ENCODE data around the gene LDHD.
"Not testable (repeated sequence)": the region's sequence is repeated elsewhere in the genome, so short reads cannot be mapped to it uniquely, and the experiment has no call there.

LDHD gene

GRCh38 chr16:75131081-75131480 lies 14.5 kb upstream of the LDHD start:
- no peak overlapping the region for H3K27ac ChIP-seq (ENCODE audit: low read depth, low read length, severe bottlenecking)
- 46 to 65% methylated on average over 4 to 6 of the region's 7 CpGs for WGBS, 2 experiments (ENCODE audit: insufficient coverage in 2 of 2)
- peaks cover 24% of the 10 kb centered on the region for H3K9me3 ChIP-seq (ENCODE audit: control insufficient read depth, low read length)
- H3K4me3 ChIP-seq (ENCODE audit: extremely low read depth, insufficient read depth, low read length, poor library complexity, severe bottlenecking) = no peak overlapping the region
- no peaks in the 10 kb centered on the region for H3K36me3 ChIP-seq (ENCODE audit: control insufficient read depth, insufficient read depth, low read length)
- no peaks in the 10 kb centered on the region for H3K4me1 ChIP-seq (ENCODE audit: control insufficient read depth, insufficient read depth, low read length, poor library complexity, severe bottlenecking)

GRCh38 chr16:75130150-75130771 lies 13.7 kb upstream of the LDHD start:
- 86 to 89% methylated on average over 8 of the region's 9 CpGs for WGBS, 2 experiments (ENCODE audit: insufficient coverage in 2 of 2)
- H3K27ac ChIP-seq (ENCODE audit: low read depth, low read length, severe bottlenecking) = no peak overlapping the region
- H3K4me1 ChIP-seq (ENCODE audit: control insufficient read depth, insufficient read depth, low read length, poor library complexity, severe bottlenecking) = no peaks in the 10 kb centered on the region
- H3K36me3 ChIP-seq (ENCODE audit: control insufficient read depth, insufficient read depth, low read length) = no peaks in the 10 kb centered on the region
- no peak overlapping the region for H3K4me3 ChIP-seq (ENCODE audit: extremely low read depth, insufficient read depth, low read length, poor library complexity, severe bottlenecking)
- H3K9me3 ChIP-seq (ENCODE audit: control insufficient read depth, low read length) = peaks cover 24% of the 10 kb centered on the region

- H3K36me3 ChIP-seq (ENCODE audit: control insufficient read depth, insufficient read depth, low read length); H3K4me3 ChIP-seq (ENCODE audit: extremely low read depth, insufficient read depth, low read length, poor library complexity, severe bottlenecking); H3K4me1 ChIP-seq (ENCODE audit: control insufficient read depth, insufficient read depth, low read length, poor library complexity, severe bottlenecking); H3K27ac ChIP-seq (ENCODE audit: low read depth, low read length, severe bottlenecking): not testable (repeated sequence)
- H3K9me3 ChIP-seq (ENCODE audit: control insufficient read depth, low read length) = peaks cover 24% of the 10 kb centered on the region
- 90 to 92% methylated on average over 2 to 4 of the region's 5 CpGs for WGBS, 2 experiments (ENCODE audit: insufficient coverage in 2 of 2)
These were observed 13.0 kb upstream of the LDHD start for GRCh38 chr16:75129421-75130149.

- no peak overlapping the region for H3K4me3 ChIP-seq (ENCODE audit: extremely low read depth, insufficient read depth, low read length, poor library complexity, severe bottlenecking)
- H3K9me3 ChIP-seq (ENCODE audit: control insufficient read depth, low read length) = peaks cover 24% of the 10 kb centered on the region
- H3K4me1 ChIP-seq (ENCODE audit: control insufficient read depth, insufficient read depth, low read length, poor library complexity, severe bottlenecking) = no peaks in the 10 kb centered on the region
- H3K27ac ChIP-seq (ENCODE audit: low read depth, low read length, severe bottlenecking) = no peak overlapping the region
- 80% methylated on average over 1 of the region's 4 CpGs; no CpG with 5 or more reads in 1 of the 2 experiments for WGBS, 2 experiments (ENCODE audit: insufficient coverage in 2 of 2)
- H3K36me3 ChIP-seq (ENCODE audit: control insufficient read depth, insufficient read depth, low read length) = no peaks in the 10 kb centered on the region
These were observed 11.3 kb upstream of the LDHD start for GRCh38 chr16:75127713-75128415.

- no CpG with 5 or more reads among the region's 1 CpG for WGBS, 2 experiments (ENCODE audit: insufficient coverage in 2 of 2)
- Histone ChIP-seq H3K4me3 (ENCODE audit: extremely low read depth, insufficient read depth, low read length, poor library complexity, severe bottlenecking) (no peak overlapping the region), H3K9me3 (ENCODE audit: control insufficient read depth, low read length) (peaks cover 22% of the 10 kb centered on the region), H3K27ac (ENCODE audit: low read depth, low read length, severe bottlenecking) (no peak overlapping the region), H3K36me3 (ENCODE audit: control insufficient read depth, insufficient read depth, low read length) (no peaks in the 10 kb centered on the region), H3K4me1 (ENCODE audit: control insufficient read depth, insufficient read depth, low read length, poor library complexity, severe bottlenecking) (no peaks in the 10 kb centered on the region)
These were observed 6.0 kb upstream of the LDHD start for GRCh38 chr16:75122609-75123008.

- Histone ChIP-seq H3K27ac (ENCODE audit: low read depth, low read length, severe bottlenecking) (no peak overlapping the region), H3K9me3 (ENCODE audit: control insufficient read depth, low read length) (peaks cover 18% of the 10 kb centered on the region), H3K4me1 (ENCODE audit: control insufficient read depth, insufficient read depth, low read length, poor library complexity, severe bottlenecking) (no peaks in the 10 kb centered on the region), H3K4me3 (ENCODE audit: extremely low read depth, insufficient read depth, low read length, poor library complexity, severe bottlenecking) (no peak overlapping the region), H3K36me3 (ENCODE audit: control insufficient read depth, insufficient read depth, low read length) (no peaks in the 10 kb centered on the region)
- 88 to 91% methylated on average over 5 to 6 of the region's 6 CpGs for WGBS, 2 experiments (ENCODE audit: insufficient coverage in 2 of 2)
These were observed 5.5 kb upstream of the LDHD start for GRCh38 chr16:75121949-75122568.

GRCh38 chr16:75120253-75120652 lies 3.7 kb upstream of the LDHD start:
- Histone ChIP-seq H3K4me3 (ENCODE audit: extremely low read depth, insufficient read depth, low read length, poor library complexity, severe bottlenecking) (no peak overlapping the region), H3K36me3 (ENCODE audit: control insufficient read depth, insufficient read depth, low read length) (no peaks in the 10 kb centered on the region), H3K27ac (ENCODE audit: low read depth, low read length, severe bottlenecking) (no peak overlapping the region), H3K4me1 (ENCODE audit: control insufficient read depth, insufficient read depth, low read length, poor library complexity, severe bottlenecking) (no peaks in the 10 kb centered on the region), H3K9me3 (ENCODE audit: control insufficient read depth, low read length) (peaks cover 12% of the 10 kb centered on the region)
- WGBS, 2 experiments (ENCODE audit: insufficient coverage in 2 of 2) = 82 to 100% methylated on average over 1 to 3 of the region's 4 CpGs

GRCh38 chr16:75118943-75119539 lies 2.5 kb upstream of the LDHD start:
- Histone ChIP-seq H3K9me3 (ENCODE audit: control insufficient read depth, low read length) (peaks cover 12% of the 10 kb centered on the region), H3K36me3 (ENCODE audit: control insufficient read depth, insufficient read depth, low read length) (no peaks in the 10 kb centered on the region), H3K27ac (ENCODE audit: low read depth, low read length, severe bottlenecking) (no peak overlapping the region), H3K4me3 (ENCODE audit: extremely low read depth, insufficient read depth, low read length, poor library complexity, severe bottlenecking) (no peak overlapping the region), H3K4me1 (ENCODE audit: control insufficient read depth, insufficient read depth, low read length, poor library complexity, severe bottlenecking) (no peaks in the 10 kb centered on the region)
- WGBS, 2 experiments (ENCODE audit: insufficient coverage in 2 of 2) = 63 to 82% methylated on average over 5 to 6 of the region's 6 CpGs

GRCh38 chr16:75116911-75117245 lies 298 bp upstream of the LDHD start:
- WGBS, 2 experiments (ENCODE audit: insufficient coverage in 2 of 2) = 60% methylated on average over 1 of the region's 3 CpGs; no CpG with 5 or more reads in 1 of the 2 experiments

GRCh38 chr16:75114946-75115825 lies 1.4 kb downstream of the LDHD start:
- no peak overlapping the region for H3K4me3 ChIP-seq (ENCODE audit: extremely low read depth, insufficient read depth, low read length, poor library complexity, severe bottlenecking)
- 94 to 95% methylated on average over 36 to 45 of the region's 45 CpGs for WGBS, 2 experiments (ENCODE audit: insufficient coverage in 2 of 2)

More at GRCh38 chr16:75116911-75117245, 298 bp upstream of the LDHD start:
- Histone ChIP-seq H3K27ac (ENCODE audit: low read depth, low read length, severe bottlenecking) (no peak overlapping the region), H3K9me3 (ENCODE audit: control insufficient read depth, low read length) (peaks cover 8% of the 10 kb centered on the region), H3K36me3 (ENCODE audit: control insufficient read depth, insufficient read depth, low read length) (no peaks in the 10 kb centered on the region), H3K4me3 (ENCODE audit: extremely low read depth, insufficient read depth, low read length, poor library complexity, severe bottlenecking) (no peak overlapping the region), H3K4me1 (ENCODE audit: control insufficient read depth, insufficient read depth, low read length, poor library complexity, severe bottlenecking) (no peaks in the 10 kb centered on the region)

More at GRCh38 chr16:75114946-75115825, 1.4 kb downstream of the LDHD start:
- Histone ChIP-seq H3K4me1 (ENCODE audit: control insufficient read depth, insufficient read depth, low read length, poor library complexity, severe bottlenecking) (peaks cover 8% of the 10 kb centered on the region), H3K36me3 (ENCODE audit: control insufficient read depth, insufficient read depth, low read length) (no peaks in the 10 kb centered on the region), H3K9me3 (ENCODE audit: control insufficient read depth, low read length) (no peaks in the 10 kb centered on the region), H3K27ac (ENCODE audit: low read depth, low read length, severe bottlenecking) (no peak overlapping the region)

Data from mesodermal cell (in vitro differentiated cells).